ENCODE data around the gene MAD2L2.

Gene MAD2L2

DNA sequence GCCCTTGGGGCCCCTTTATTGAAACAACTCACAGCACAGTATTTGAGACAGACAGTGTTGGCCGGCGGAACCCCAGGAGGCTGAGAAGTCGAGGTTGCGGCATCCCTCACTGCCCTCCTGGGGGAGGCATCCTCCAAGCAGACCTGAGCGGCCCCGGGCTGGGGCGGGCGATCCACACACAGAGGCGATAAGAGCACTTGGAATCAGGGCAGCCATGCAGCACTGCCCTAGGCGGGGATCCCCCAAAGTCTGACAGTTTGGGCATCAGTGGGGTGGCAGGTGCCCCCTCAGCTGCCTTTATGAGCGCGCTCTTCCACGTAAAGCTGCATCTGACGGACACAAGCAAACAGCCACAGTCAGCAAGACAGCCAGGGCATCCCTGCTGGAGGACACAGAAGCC, 6.5 kb downstream of the MAD2L2 start:
- H3K27me3 ChIP-seq (ENCODE audit: control insufficient read depth, insufficient read depth, low read length): no peaks in the 10 kb centered on the region
- peaks cover 13% of the 10 kb centered on the region for H3K4me1 ChIP-seq (ENCODE audit: control insufficient read depth, insufficient read depth, low read length)
- no peaks in the 10 kb centered on the region for H3K36me3 ChIP-seq (ENCODE audit: control insufficient read depth, insufficient read depth, low read length)
- no peak overlapping the region for H3K9ac ChIP-seq (ENCODE audit: low read length)
- H3K9me3 ChIP-seq (ENCODE audit: control insufficient read depth, low read length): no peaks in the 10 kb centered on the region
- H3K4me3 ChIP-seq (ENCODE audit: low read length): no peak overlapping the region

- Histone ChIP-seq H3K9me3 (ENCODE audit: control insufficient read depth, low read length) (no peaks in the 10 kb centered on the region), H3K27me3 (ENCODE audit: control insufficient read depth, insufficient read depth, low read length) (no peaks in the 10 kb centered on the region), H3K36me3 (ENCODE audit: control insufficient read depth, insufficient read depth, low read length) (no peaks in the 10 kb centered on the region), H3K4me1 (ENCODE audit: control insufficient read depth, insufficient read depth, low read length) (peaks cover 13% of the 10 kb centered on the region), H3K4me3 (ENCODE audit: low read length) (no peak overlapping the region), H3K9ac (ENCODE audit: low read length) (no peak overlapping the region)
Measured at GRCh38 chr1:11673089-11673769, 7.7 kb downstream of the MAD2L2 start.

- Histone ChIP-seq H3K36me3 (ENCODE audit: control insufficient read depth, insufficient read depth, low read length) (no peaks in the 10 kb centered on the region), H3K27me3 (ENCODE audit: control insufficient read depth, insufficient read depth, low read length) (no peaks in the 10 kb centered on the region), H3K4me3 (ENCODE audit: low read length) (no peak overlapping the region), H3K9me3 (ENCODE audit: control insufficient read depth, low read length) (no peaks in the 10 kb centered on the region), H3K9ac (ENCODE audit: low read length) (no peak overlapping the region), H3K4me1 (ENCODE audit: control insufficient read depth, insufficient read depth, low read length) (peaks cover 13% of the 10 kb centered on the region)
Measured at GRCh38 chr1:11671544-11672286, 9.2 kb downstream of the MAD2L2 start.

DNA sequence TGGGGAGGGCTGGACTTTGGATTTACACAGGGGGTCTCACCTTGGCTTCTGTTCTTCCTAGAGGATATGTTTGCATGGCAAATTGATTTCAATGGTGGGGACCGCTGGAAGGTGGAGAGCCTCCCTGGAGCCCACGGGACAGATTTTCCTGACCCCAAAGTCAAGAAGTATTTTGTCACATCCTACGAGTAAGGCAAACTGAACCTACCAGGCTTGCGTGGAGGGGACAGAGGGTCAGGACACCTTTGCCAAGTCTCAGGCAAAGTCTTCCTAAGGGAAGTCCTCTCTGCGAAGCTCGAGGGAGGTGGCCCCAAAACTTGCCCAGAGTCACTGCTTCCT, 9.8 kb downstream of the MAD2L2 start:
- no peaks in the 10 kb centered on the region for H3K27me3 ChIP-seq (ENCODE audit: control insufficient read depth, insufficient read depth, low read length)
- no peak overlapping the region for H3K4me3 ChIP-seq (ENCODE audit: low read length)
- H3K4me1 ChIP-seq (ENCODE audit: control insufficient read depth, insufficient read depth, low read length): peaks cover 13% of the 10 kb centered on the region
- H3K36me3 ChIP-seq (ENCODE audit: control insufficient read depth, insufficient read depth, low read length): no peaks in the 10 kb centered on the region
- H3K9me3 ChIP-seq (ENCODE audit: control insufficient read depth, low read length): no peaks in the 10 kb centered on the region
- H3K9ac ChIP-seq (ENCODE audit: low read length): no peak overlapping the region

DNA sequence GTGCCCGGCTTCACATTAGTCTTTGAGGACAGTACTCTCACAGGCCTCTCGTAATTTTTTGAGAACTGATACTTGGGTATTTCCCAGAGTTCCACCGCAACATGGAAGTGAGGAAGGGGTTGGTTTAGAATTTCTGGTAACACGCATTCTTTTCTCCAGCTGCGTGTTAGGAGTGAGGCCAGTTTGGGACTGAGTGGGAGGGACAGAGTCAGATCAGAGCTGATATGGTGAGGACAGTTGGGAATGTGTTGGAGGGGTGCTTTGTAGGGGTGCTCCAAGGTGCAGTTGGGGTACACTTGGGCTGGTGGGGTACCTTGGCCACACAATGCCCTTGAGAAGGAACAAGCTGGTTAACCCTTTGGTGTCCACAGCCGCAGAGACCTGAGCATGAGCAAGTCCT, 10.2 kb downstream of the MAD2L2 start:
- Histone ChIP-seq H3K4me1 (ENCODE audit: control insufficient read depth, insufficient read depth, low read length) (peaks cover 13% of the 10 kb centered on the region), H3K36me3 (ENCODE audit: control insufficient read depth, insufficient read depth, low read length) (no peaks in the 10 kb centered on the region), H3K27me3 (ENCODE audit: control insufficient read depth, insufficient read depth, low read length) (no peaks in the 10 kb centered on the region), H3K4me3 (ENCODE audit: low read length) (no peak overlapping the region), H3K9ac (ENCODE audit: low read length) (no peak overlapping the region), H3K9me3 (ENCODE audit: control insufficient read depth, low read length) (no peaks in the 10 kb centered on the region)

DNA sequence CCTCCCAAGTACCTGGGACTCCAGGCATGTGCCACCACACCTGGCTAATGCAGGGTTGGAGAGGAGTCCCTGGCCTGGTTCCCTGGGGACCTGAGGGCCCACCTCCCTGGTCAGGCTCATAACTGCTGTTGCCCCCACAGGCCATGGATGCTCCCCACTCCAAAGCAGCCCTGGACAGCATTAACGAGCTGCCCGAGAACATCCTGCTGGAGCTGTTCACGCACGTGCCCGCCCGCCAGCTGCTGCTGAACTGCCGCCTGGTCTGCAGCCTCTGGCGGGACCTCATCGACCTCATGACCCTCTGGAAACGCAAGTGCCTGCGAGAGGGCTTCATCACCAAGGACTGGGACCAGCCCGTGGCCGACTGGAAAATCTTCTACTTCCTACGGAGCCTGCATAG, 12.4 kb downstream of the MAD2L2 start:
- Histone ChIP-seq H3K9ac (ENCODE audit: low read length) (no peak overlapping the region), H3K4me1 (ENCODE audit: control insufficient read depth, insufficient read depth, low read length) (peaks cover 17% of the 10 kb centered on the region), H3K9me3 (ENCODE audit: control insufficient read depth, low read length) (no peaks in the 10 kb centered on the region), H3K36me3 (ENCODE audit: control insufficient read depth, insufficient read depth, low read length) (no peaks in the 10 kb centered on the region), H3K27me3 (ENCODE audit: control insufficient read depth, insufficient read depth, low read length) (no peaks in the 10 kb centered on the region), H3K4me3 (ENCODE audit: low read length) (no peak overlapping the region)

DNA sequence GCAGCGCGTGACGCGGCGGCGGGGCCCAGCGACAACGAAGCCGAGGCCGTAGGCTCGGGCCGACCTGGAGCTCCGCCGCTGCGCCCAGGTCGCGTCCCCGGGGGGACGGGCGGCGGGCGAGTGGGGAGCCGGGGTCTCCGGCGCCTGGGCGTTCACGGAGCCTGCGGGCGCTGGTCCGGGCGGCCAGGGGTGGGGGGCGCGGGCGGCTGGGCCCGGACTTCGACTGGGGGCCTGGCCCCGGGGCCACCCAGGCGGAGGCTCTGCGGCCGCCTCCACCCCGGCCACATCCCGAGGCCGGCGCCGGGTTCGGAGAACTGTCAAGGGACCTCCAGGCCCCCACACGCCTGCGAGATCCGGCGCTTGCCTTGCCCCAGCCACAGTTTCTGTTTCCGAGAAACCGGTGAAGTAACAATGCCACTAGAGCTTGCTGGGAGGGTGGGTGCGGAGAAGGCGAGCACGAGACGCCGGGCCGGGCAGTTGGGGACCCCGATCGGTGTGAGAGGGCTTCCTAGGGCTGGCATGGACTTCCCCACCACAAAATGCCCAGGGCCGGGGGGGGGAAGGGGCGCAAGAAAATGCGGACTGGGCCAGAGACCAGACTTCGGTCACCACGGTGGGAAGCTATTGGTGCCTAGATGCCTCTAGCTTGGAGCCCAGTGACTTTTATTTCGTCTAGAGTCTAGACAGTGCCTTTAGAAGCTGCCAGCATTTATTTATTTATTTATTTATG, 16.4 kb downstream of the MAD2L2 start:
- Histone ChIP-seq H3K4me1 (ENCODE audit: control insufficient read depth, insufficient read depth, low read length) (peaks cover 6% of the 10 kb centered on the region), H3K36me3 (ENCODE audit: control insufficient read depth, insufficient read depth, low read length) (no peaks in the 10 kb centered on the region), H3K9me3 (ENCODE audit: control insufficient read depth, low read length) (no peaks in the 10 kb centered on the region), H3K4me3 (ENCODE audit: low read length) (peak overlapping the region; percentile 46), H3K9ac (ENCODE audit: low read length) (peak overlapping the region; percentile 82), H3K27me3 (ENCODE audit: control insufficient read depth, insufficient read depth, low read length) (no peaks in the 10 kb centered on the region)

DNA sequence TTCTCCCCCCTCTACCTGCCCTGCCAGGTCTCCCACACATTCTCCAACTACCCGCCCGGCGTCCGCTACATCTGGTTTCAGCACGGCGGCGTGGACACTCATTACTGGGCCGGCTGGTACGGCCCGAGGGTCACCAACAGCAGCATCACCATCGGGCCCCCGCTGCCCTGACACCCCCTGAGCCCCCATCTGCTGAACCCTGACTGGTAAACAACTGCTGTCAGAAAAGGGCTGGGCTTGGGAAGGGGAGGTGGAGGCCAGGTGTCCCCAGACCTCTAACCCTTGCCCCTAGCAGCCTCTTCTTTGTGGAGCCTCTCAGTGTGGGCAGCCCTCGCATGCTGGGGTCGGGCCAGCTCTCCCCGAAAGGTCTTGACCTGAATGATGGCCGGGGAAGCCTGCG, 19.8 kb downstream of the MAD2L2 start:
- H3K4me3 ChIP-seq (ENCODE audit: low read length): no peak overlapping the region
- H3K9ac ChIP-seq (ENCODE audit: low read length): no peak overlapping the region
- no peaks in the 10 kb centered on the region for H3K9me3 ChIP-seq (ENCODE audit: control insufficient read depth, low read length)
- H3K27me3 ChIP-seq (ENCODE audit: control insufficient read depth, insufficient read depth, low read length): no peaks in the 10 kb centered on the region
- H3K36me3 ChIP-seq (ENCODE audit: control insufficient read depth, insufficient read depth, low read length): no peaks in the 10 kb centered on the region
- H3K4me1 ChIP-seq (ENCODE audit: control insufficient read depth, insufficient read depth, low read length): peaks cover 6% of the 10 kb centered on the region

- no peak overlapping the region for H3K4me3 ChIP-seq (ENCODE audit: low read length)
- peaks cover 6% of the 10 kb centered on the region for H3K27me3 ChIP-seq (ENCODE audit: control insufficient read depth, insufficient read depth, low read length)
- H3K9me3 ChIP-seq (ENCODE audit: control insufficient read depth, low read length): no peaks in the 10 kb centered on the region
- no peaks in the 10 kb centered on the region for H3K36me3 ChIP-seq (ENCODE audit: control insufficient read depth, insufficient read depth, low read length)
- peaks cover 15% of the 10 kb centered on the region for H3K4me1 ChIP-seq (ENCODE audit: control insufficient read depth, insufficient read depth, low read length)
- no peak overlapping the region for H3K9ac ChIP-seq (ENCODE audit: low read length)
Measured at GRCh38 chr1:11659748-11660147, 21.2 kb downstream of the MAD2L2 start.

- Histone ChIP-seq H3K4me3 (ENCODE audit: low read length) (no peak overlapping the region), H3K27me3 (ENCODE audit: control insufficient read depth, insufficient read depth, low read length) (peaks cover 6% of the 10 kb centered on the region), H3K36me3 (ENCODE audit: control insufficient read depth, insufficient read depth, low read length) (no peaks in the 10 kb centered on the region), H3K9ac (ENCODE audit: low read length) (no peak overlapping the region), H3K9me3 (ENCODE audit: control insufficient read depth, low read length) (no peaks in the 10 kb centered on the region), H3K4me1 (ENCODE audit: control insufficient read depth, insufficient read depth, low read length) (peaks cover 16% of the 10 kb centered on the region)
Measured at GRCh38 chr1:11658542-11658941, 22.4 kb downstream of the MAD2L2 start.

DNA sequence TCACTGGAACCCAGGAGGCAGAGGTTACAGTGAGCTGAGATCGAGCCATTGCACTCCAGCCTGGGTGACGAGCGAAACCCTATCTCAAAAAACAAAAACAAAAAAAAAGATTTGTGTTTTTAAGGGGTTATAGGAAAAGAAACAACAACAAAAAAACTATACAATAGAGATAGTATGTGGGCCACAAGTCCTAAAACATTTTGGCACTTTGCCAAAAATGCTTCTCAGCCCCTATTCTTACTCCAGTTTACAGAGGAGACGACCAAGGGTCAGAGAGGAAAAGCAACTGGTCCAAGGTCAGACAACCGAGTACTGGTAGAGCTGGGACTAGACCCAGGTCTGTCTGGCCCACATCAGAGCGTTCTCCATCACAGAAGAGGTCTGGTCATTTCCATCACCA, 23.3 kb downstream of the MAD2L2 start:
- H3K4me1 ChIP-seq (ENCODE audit: control insufficient read depth, insufficient read depth, low read length): peaks cover 15% of the 10 kb centered on the region
- no peaks in the 10 kb centered on the region for H3K9me3 ChIP-seq (ENCODE audit: control insufficient read depth, low read length)
- H3K4me3 ChIP-seq (ENCODE audit: low read length): no peak overlapping the region
- no peak overlapping the region for H3K9ac ChIP-seq (ENCODE audit: low read length)
- H3K27me3 ChIP-seq (ENCODE audit: control insufficient read depth, insufficient read depth, low read length): peaks cover 6% of the 10 kb centered on the region
- H3K36me3 ChIP-seq (ENCODE audit: control insufficient read depth, insufficient read depth, low read length): no peaks in the 10 kb centered on the region

All from mucosa of stomach (tissue), 1 donor.